Mucosa of descending colon (tissue), 3 donors: ENCODE measurements around the gene TNFAIP8. TPM values are rescaled to one million over a fixed set of nuclear protein-coding genes. Genes with fewer than 3 reads are reported as not detected.
A peak's percentile ranks its signal among the peaks of the same experiment; 100 is the strongest.

Source experiments
- ATAC-seq: fragments of 200-7000 bp; cut with Tn5 transposase; one replicate; pipeline ENCODE4 v1.9.1; 2020; ENCODE audit warnings: mild to moderate bottlenecking, moderate library complexity
- DNase-seq, 3 donors: peaks; one replicate each; pipeline ENCODE4 v3.0.0-alpha.2; 2020
- H3K36me3 ChIP-seq: fragments of 200-600 bp; one replicate; pipeline ENCODE4 v1.8.0; 2021; ENCODE audit warnings: low read depth, mild to moderate bottlenecking
- H3K4me1 ChIP-seq: fragments of 200-600 bp; one replicate; pipeline ENCODE4 v1.8.0; 2021; ENCODE audit warnings: low read depth, mild to moderate bottlenecking
- H3K4me3 ChIP-seq: fragments of 200-600 bp; one replicate; pipeline ENCODE4 v1.8.0; 2021; ENCODE audit warnings: mild to moderate bottlenecking
- H3K9me3 ChIP-seq: fragments of 200-600 bp; one replicate; pipeline ENCODE4 v1.8.0; 2021; ENCODE audit warnings: mild to moderate bottlenecking
- intact Hi-C, 2 donors: fragments of 100-400 bp; cut with DNase I in 1 of 2; cut with micrococcal nuclease in 1 of 2; formaldehyde crosslinking; loops; one replicate each; pipeline versions ENCODE4 v1.11.0 to v1.11.1; 2022; cut with DNase I, micrococcal nuclease
- total RNA-seq, 3 donors: library from RNA; stranded (reverse); fragmentation: NEBNext Ultra II Directional in 2 of 3; extraction: Animal tissue kit (Norgen Biotek cat#: 25700) in 2 of 3; gene quantifications; one replicate each; pipeline versions ENCODE4 v1.2.1 to v1.2.4, GENCODE V29; 2021 to 2023
- TF ChIP-seq, protein P1 (sequence below): fragments of 200-600 bp; IDR thresholded peaks from one replicate; pipeline ENCODE4 v1.8.0; 2022; ENCODE audit warnings: antibody characterized with exemption, mild to moderate bottlenecking
- donor health status: DM: no; HTN: no; CAD: no; lungs with moderate emphysema.
- donor health status: DM: no; HTN: no; CAD: no.
- donor health status: DM: no; HTN: yes; CAD: no.

The TNFAIP8 gene
- total RNA-seq, 3 donors from 2014 or later: 8.7 to 15.7 (median 12.3) TPM

DNA sequence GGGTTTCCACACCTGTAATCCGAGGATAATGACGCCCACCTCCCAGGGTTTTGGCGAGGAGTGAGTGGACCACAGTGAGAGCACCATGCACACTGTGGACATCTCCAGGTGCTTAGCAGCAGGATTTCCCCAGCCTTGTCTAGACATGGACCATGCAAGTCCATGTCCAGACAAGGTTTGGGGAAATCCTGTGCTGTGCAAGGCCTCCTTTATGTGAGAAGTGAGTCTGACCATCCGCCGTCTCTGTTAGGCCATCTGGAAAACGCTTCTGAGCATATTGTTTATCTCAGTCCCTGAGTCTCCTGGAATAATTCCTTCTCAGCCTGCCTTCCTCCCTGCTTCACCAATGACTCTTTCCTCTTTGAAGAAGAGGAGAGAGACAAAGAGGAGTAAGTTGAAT, 26.2 kb upstream of the TNFAIP8 start:
- TF ChIP-seq, protein P1, sequence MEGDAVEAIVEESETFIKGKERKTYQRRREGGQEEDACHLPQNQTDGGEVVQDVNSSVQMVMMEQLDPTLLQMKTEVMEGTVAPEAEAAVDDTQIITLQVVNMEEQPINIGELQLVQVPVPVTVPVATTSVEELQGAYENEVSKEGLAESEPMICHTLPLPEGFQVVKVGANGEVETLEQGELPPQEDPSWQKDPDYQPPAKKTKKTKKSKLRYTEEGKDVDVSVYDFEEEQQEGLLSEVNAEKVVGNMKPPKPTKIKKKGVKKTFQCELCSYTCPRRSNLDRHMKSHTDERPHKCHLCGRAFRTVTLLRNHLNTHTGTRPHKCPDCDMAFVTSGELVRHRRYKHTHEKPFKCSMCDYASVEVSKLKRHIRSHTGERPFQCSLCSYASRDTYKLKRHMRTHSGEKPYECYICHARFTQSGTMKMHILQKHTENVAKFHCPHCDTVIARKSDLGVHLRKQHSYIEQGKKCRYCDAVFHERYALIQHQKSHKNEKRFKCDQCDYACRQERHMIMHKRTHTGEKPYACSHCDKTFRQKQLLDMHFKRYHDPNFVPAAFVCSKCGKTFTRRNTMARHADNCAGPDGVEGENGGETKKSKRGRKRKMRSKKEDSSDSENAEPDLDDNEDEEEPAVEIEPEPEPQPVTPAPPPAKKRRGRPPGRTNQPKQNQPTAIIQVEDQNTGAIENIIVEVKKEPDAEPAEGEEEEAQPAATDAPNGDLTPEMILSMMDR: no peak
- intact Hi-C loops: no loop called here
- Histone ChIP-seq H3K9me3 (no peaks in the 10 kb centered on the region), H3K4me3 (no peak overlapping the region), H3K4me1 (peaks cover 18% of the 10 kb centered on the region), H3K36me3 (no peaks in the 10 kb centered on the region)
- DNase-seq (no peak), ATAC-seq (no peak)

DNA sequence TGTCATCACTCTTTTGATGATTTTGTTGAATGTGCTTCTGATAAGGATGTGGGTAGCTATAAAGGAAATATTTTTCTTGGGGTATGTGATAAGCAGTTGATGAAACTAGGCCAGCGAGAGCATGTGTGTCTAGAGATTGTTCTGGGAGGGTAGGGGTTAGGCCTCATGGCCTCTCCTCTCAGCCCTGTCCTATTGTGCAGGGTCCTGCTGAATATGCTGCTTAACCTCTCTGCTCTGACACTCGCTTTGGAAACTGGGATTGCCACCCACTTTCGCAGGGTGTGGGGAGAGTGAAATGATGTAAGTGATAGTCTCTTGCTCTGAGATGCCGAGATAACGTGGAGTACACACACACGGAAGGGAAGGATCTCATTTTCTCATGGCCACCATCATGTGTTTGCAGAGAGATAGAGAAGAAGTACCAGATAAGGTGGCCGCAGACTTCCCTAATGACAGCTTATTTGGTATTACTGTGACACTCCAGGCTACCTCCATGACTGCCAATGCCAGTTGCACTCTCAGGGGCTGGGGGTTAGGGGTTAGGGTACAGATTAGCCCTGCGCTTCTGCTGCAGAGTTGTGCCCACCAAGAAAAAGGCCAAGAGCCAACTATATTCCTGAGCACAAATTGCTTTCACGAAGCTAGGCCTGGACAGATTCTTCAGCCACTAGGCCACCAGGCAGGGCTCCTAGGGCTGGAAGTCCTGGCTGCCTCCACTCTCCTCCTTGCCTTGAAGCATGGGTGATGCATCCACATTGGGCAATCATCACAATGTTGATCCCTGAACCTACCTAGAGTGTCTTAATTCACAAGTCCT, 25.2 kb upstream of the TNFAIP8 start:
- no peaks in the 10 kb centered on the region for H3K9me3 ChIP-seq
- DNase-seq (no peak), ATAC-seq (peak; percentile 39)
- TF ChIP-seq, protein P1: no peak
- H3K4me3 ChIP-seq: no peak overlapping the region
- intact Hi-C loops: no loop called here
- peaks cover 18% of the 10 kb centered on the region for H3K4me1 ChIP-seq
- no peaks in the 10 kb centered on the region for H3K36me3 ChIP-seq

DNA sequence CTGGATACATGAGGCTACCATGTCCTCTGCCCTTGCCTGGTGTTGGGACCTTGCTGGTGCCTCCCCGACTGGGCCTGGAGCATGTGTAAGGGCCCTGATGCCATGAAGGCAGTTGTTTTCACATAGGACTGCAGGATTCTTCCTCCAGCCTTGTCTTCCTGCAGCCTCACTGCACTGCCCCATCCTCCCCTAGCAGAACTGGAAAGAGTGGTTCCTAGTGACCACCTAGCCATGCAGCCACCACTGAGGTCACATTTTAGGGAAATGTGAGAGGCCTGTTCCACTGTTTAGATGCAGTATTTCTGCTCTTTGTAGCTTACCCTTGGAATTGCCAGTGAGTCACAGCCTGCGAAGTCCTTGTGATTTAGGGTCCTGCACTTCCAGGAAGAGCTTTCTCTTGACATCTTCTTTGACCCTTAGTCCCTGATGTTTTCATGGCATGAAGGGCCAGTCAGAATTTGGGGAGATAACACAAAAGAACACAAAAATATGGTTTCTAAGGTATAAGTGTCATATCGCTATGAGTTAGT, 24.2 kb upstream of the TNFAIP8 start:
- TF ChIP-seq, protein P1: no peak
- no peak for DNase-seq
- H3K36me3 ChIP-seq: no peaks in the 10 kb centered on the region
- H3K4me1 ChIP-seq: peaks cover 19% of the 10 kb centered on the region
- H3K4me3 ChIP-seq: no peak overlapping the region
- no peaks in the 10 kb centered on the region for H3K9me3 ChIP-seq
- ATAC-seq: no peak
- intact Hi-C loops: no loop called here

GRCh38 chr5:119332208-119332607, 23.6 kb upstream of the TNFAIP8 start:
- ATAC-seq: no peak
- H3K36me3 ChIP-seq: no peaks in the 10 kb centered on the region
- intact Hi-C loops: no loop called here
- no peaks in the 10 kb centered on the region for H3K9me3 ChIP-seq
- H3K4me1 ChIP-seq: peaks cover 25% of the 10 kb centered on the region
- no peak for DNase-seq
- no peak overlapping the region for H3K4me3 ChIP-seq
- TF ChIP-seq, protein P1: no peak

DNA sequence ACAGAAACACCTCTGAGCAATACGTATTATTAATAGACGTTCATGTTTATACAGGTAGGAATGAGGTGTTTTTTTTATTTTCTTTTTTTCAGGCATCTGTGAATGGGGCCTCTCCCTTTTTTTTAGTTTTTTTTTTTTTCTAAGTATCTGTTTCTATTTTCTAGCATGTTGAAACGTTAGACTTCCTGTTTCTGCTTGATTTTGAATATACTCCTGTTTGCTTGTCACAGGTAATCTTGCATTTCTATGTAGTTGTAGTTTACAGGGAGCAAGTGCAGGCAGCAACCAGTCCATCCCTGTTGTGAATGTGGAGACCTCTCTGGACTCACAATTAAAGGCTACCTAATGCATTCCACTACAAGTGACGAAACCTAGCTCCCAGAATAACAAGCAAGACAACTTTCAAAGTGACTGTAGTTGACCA, 22.8 kb upstream of the TNFAIP8 start:
- Histone ChIP-seq H3K4me3 (no peak overlapping the region), H3K36me3 (no peaks in the 10 kb centered on the region), H3K4me1 (peaks cover 26% of the 10 kb centered on the region), H3K9me3 (no peaks in the 10 kb centered on the region)
- intact Hi-C loops: no loop called here
- ATAC-seq: no peak
- TF ChIP-seq, protein P1: no peak
- DNase-seq: no peak
